Panc1 (cell line): ENCODE results near the gene ARHGAP25.

Experiments used
- CTCF ChIP-seq: fragments of 450-650 bp; IDR thresholded peaks from 2 replicates; pipeline ENCODE4 v1.5.1; 2017; ENCODE audit warnings: mild to moderate bottlenecking
- REST ChIP-seq, 2 experiments: IDR thresholded peaks; 2 replicates each; pipeline ENCODE4 v1.6.1; 2011 to 2012; ENCODE audit warnings: low read depth in 2 of 2, control low read depth in 1 of 2, low read length in 1 of 2, mild to moderate bottlenecking in 1 of 2, moderate library complexity in 1 of 2; ENCODE audit not compliant: insufficient read depth in 1 of 2

DNA sequence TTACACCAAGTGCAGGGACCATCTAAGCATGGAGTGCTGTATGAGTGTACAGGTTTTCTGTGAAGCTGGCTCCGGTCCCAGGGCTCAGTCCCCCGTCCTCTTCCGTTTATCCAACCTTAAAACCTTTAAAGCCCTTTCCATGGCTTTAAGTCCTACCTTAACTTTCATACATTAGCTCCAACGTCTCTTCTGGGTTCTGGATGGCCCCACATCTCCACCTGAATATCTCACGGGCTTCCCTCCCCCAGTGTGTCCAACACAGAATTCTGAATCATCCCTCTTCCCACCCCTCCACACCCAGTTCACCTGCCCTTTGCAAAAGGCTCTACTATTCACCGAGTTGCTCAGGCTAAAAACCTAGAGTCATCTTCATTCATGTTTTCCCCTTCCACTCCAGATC lies 12.8 kb downstream of the ARHGAP25 start:
- TF ChIP-seq CTCF (no peak), REST (IDR thresholded peaks at IDR 0.05; ENCODE audit: insufficient read depth in 1 of 2, low read depth in 2 of 2, low read length in 1 of 2) (no peak)
